Panc1 (cell line): ENCODE data around the gene KLF16.
A peak's percentile ranks its signal among the peaks of the same experiment; 100 is the strongest.

Experiments
- CTCF ChIP-seq: fragments of 450-650 bp; IDR thresholded peaks from 2 replicates; pipeline ENCODE4 v1.5.1; 2017; ENCODE audit warnings: mild to moderate bottlenecking
- SIN3A ChIP-seq: IDR thresholded peaks from 2 replicates; pipeline ENCODE4 v1.6.1; 2012; ENCODE audit warnings: low read depth, mild to moderate bottlenecking, low read length, moderate library complexity, borderline replicate concordance; ENCODE audit not compliant: insufficient read depth

DNA sequence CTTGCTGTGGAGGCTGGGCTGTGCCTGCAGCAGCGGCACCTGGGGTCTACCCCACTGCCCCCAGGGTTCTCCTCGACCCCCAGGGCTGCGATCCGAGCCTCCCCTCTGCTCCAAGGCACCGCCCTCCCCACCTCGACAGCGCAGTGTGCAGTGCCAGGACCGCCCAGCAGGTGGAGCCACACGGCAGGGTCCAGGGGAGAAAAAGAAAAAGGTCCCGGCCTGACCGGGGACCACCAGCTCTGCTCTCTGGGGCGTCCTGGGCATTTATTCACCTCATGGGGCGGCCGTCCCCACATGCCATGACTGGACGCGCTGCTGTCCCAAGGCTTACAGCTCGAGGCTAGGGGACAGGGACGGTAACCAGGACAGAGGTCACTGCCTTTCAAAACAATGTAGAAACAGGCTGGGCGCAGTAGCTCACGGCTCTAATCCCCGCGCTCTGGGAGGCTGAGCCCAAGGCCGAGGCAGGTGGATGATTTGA, 25.7 kb downstream of the KLF16 start:
- TF ChIP-seq CTCF (peak; percentile 95), SIN3A (no peak)
